GM19452 (cell line): ENCODE results near the gene PRKN.
"Not testable (repeated sequence)": the region's sequence is repeated elsewhere in the genome, so short reads cannot be mapped to it uniquely, and the experiment has no call there.

Experiments
- ATAC-seq: cut with Tn5 transposase; IDR thresholded peaks from one replicate; pipeline ENCODE4 v1.9.1; 2021; ENCODE audit not compliant: unreplicated experiment

PRKN gene

DNA sequence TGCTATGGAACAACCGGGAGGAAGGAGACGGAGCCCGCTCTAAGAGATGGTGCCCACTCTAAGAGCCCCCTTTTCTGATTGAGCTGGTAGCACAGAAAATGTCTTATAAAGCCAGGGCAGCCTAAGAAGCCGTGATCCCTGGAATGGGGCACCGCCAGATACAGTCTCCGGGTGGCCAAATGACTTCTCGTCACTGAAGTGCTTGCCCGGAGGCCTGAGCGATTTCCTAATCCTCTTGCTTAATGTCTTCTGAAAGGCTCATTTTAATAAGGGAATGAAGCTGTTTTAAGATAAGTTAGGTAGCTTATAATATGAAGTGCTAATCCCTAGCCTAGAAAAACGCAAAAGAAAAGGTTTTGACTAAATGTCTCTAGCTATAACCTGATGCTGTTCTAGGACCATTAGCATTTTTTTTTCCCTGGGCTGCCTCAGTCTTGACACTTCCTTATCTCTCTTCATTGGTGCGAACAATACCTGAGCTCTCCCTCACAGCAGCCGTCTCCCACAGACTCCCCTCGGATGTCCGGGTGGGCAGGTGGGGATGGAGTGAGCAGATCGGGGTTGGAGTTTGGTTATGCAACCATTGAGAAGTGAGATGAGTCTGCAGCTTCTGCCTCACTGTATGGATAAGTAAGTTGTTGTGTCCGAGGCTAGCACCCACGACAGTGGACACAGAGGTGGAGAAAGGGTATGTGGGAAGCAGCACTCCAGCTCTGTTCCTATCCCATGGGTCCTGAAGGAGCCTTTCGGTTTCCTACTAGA, 894.3 kb downstream of the PRKN start:
- ATAC-seq = no peak

DNA sequence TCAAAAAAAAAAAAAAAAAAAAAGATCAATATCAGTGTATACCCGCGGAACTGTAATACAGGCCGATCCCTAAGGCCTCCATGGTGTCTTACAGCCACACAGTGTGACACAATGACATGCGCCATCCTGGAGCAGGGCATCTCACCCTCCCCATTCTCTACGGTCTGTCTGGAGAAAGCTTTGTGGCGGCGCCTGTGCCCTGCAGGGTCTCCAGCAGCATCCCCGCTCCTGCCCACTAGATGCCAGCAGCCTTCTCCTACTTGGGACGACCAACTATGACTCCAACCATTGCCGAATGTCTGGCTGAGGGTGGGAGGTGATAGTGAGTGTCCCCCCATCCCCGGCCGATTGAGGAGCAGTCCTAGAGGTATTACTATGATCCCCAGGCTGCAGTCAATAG, 894.9 kb downstream of the PRKN start:
- ATAC-seq = no peak

DNA sequence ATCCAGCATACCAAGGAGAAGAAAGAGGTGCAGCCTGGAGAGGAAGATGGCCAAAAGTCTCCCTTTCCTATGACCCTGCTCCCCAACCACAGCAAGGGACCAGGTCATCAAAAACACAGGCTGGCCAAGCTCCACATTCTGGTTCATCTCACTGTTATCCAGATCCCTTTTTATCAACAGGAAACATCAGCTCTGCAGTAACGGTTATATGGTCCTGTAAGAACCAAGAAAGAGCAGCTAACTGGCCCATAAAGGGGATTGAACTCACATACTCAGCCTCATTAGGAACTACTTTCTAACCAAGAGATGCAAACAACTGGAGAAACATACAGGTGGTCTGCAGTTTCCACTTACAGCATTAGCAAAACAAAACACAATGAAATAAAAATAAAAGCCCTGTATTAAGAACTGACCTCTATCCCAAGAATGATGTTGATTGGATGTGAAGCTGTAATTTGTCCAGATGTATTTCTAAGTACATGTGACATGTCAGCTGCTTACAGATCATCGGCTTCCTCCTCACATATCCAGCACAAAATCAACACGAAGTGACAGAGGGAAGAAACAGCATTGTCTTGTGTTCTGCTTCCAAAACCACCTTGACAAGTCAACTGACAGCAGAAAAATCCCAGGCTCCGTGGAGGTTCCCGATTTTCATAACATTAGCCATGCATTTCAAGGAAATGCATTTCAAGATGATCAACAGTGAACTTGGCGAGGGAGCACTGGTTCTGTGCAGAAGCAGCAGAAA, 896.5 kb downstream of the PRKN start:
- no peak for ATAC-seq

DNA sequence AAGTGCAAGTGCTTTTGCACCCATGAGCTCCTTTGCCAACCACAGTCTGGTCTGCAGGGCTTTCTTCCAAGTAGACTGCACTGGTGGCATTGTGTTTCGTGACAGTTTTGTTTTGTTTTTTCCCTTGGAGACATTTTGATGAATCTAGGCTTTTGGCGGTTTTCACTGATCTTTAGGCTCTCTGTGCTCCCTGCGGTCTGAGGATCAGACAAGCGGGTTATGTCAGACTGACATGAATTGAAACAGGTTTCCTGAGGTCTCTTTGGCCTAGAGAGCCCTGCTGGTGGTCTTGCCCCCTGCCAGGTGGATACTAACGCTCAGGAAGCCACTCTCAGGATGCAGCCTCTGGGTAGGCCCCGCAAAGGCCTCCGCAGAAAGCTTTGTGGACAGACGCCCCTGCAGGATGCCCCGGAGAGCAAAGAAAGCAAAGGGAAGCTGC, 898.3 kb downstream of the PRKN start:
- no peak for ATAC-seq

DNA sequence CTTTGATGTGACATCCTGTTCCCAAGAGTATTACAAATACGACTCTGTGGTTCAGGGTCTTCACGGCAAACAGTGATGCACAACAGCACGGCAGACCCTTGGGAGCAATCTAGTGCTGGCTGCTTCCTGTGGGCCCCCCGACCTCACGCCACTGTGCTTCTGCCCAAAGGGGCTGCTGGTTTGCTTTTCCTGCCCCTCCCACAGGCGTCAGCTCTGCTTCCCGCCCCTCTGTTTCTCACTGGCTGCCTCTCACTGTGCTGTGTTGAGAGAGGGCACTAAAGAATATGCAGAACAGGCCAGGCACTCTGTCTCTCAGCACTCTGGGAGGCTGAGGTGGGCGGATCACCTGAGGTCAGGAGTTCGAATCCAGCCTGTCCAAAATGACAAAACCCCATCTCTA, 899.2 kb downstream of the PRKN start:
- ATAC-seq = no peak

DNA sequence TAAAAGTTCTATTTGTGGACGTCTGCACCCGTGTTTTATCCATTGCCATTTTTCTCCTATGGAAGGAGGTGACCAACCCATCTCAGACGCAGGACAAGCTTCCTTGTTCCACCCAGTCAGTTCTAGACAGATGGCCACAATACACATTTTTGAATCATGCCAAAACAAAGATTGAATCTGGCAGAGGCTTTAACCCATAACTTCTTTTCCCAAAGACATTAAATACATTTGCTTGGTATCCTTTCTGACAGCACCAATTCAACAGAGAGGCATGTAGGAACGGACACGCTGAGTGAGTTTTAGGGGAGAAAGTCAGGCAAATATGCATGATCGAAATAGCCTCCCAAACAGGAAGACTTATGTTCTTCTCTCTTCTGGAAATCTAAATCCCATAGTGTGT, 901.1 kb downstream of the PRKN start:
- no peak for ATAC-seq

DNA sequence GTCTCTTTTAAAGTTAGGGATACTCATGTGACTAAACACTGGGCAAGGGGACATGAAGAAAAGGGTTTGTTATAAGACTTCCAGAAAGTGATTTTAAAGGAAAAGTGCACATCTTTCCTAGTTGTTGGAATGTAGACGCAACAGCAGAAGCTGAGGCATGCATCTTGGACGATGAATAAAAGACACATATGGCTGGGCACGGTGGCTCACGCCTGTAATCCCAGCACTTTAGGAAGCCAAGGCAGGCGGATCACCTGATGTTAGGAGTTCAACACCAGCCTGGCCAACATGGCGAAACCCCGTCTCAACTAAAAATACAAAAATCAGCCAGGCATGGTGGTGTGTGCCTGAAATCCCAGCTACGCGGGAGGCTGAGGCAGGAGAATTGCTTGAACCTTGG, 905.4 kb downstream of the PRKN start:
- not testable (repeated sequence) for ATAC-seq

DNA sequence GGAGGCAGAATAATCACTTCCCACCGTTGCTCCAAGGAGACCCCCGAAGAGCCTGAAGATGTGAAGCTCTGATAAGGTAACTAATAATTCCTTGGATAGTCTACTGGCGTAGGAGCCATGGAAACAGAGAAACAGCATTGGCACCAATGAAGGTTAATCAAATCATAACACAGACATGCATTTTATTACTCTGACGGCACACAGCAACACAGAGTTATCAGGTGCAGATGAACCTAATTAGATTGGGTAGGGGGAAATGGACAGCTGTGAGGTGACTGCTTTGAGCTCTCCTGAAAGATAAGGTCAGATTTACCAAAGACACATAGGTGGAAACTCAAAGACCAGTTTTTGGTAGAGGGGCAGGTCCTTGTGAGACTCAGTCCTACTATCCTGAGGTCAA, 909.7 kb downstream of the PRKN start:
- no peak for ATAC-seq

DNA sequence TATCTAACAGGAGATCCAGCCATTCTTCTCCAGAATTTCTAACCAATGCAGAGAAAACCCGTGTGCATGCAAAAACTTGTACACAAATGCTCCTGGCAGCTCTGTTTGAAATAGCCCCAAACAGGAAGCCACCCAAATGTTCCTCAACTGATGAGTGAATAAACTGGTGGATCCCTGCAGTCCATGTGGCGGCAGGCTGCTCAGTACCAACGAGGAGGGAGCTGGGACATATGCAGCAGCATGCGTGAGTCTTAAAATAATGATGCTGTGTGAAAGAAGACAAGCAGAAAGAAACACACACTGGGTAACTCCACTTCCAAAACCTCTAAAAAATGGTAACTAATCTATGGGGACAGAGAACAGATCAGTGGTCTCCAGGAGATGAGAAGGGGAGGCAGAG, 911.6 kb downstream of the PRKN start:
- ATAC-seq = no peak

DNA sequence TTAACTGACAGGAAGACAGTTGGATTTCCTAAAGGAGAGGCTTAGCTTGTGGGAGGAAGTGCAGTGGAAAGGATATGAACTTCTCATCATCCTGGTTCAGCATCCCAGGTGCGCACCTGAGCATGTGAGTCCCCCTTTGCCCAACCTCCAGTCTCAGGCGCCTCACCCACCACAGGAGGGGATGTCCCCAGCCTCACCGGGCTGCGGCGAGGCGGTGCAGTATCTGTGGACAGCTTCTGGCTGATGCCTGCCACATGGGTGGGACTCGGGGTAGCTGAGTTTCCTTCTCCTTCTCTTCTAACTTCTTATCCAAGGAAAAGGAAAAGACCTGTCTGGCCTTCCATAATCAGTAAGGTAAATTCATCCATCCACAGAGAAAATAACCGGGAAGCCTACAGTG, 914.4 kb downstream of the PRKN start:
- ATAC-seq = no peak

DNA sequence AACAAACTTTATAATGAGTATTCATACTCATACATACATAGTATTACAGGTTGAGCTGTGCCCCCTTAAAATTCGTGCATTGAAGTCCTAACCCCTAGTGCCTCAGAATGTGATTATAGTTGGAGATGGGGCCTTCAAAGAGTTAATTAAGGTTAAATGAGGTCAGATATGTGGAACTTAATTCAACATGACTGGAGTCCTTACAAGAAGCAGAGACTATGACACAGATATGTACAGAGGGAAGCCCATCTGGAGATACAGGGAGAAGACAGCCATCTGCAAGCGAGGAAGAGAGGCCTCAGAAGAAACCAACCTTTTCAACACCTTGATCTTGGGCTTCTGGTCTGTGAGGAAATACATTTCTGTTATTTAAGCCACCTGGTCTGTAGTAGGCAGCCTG, 917.6 kb downstream of the PRKN start:
- no peak for ATAC-seq

DNA sequence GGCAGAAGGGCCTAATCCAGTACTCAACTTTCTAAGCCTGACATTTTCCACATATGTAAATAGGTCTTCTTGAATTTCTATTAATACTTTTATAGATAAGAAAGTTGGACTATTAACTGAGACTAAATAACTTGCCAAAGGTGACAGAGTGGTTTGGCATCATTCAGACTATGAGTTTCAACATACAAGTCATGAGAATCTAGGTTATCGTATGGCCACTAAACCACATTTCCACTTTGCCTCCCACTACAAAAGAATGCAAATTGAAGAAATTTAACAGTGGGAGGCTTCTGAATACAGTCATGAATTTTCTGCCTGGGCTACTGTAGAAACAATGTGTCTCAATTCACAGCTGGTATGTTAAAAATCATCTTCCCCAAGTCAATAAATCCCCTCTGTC, 922.7 kb downstream of the PRKN start:
- ATAC-seq = no peak

DNA sequence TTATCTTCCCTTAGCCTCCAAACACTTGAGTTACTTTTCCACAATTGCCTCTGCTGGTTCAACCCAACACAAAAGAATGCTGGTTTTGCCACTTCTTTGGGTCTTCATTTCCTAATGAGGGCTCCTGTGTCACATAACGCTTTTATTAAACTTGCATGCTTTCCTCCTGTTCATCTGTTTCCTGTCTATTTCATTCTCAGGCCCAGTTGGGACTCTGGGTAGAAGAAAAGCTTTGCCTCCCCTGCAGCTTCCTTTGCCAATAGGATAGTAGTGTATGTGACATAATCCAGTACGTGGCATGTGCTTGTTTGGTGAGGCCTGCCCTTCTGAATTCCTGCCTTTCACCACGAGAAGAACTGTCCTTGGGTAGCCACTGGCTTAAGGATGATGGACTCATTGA, 924.4 kb downstream of the PRKN start:
- ATAC-seq = no peak

DNA sequence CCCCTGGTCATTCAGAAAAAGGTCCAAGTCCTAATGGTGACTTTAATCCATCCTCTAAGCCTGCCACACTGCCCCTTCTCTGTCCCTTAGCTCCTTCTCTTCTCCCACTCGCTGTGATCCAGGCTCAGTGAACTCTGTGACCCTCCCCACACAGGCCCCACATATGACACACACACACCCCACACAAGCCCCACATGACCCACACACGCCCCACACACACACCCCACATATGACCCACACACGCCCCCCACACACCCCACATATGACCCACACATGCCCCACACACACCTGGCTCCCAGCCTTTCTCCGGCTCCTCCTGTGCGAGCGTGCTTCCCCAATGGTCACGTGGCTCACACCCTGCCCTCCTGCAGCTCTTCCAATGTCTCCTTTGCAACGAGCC, 925.3 kb downstream of the PRKN start:
- no peak for ATAC-seq

DNA sequence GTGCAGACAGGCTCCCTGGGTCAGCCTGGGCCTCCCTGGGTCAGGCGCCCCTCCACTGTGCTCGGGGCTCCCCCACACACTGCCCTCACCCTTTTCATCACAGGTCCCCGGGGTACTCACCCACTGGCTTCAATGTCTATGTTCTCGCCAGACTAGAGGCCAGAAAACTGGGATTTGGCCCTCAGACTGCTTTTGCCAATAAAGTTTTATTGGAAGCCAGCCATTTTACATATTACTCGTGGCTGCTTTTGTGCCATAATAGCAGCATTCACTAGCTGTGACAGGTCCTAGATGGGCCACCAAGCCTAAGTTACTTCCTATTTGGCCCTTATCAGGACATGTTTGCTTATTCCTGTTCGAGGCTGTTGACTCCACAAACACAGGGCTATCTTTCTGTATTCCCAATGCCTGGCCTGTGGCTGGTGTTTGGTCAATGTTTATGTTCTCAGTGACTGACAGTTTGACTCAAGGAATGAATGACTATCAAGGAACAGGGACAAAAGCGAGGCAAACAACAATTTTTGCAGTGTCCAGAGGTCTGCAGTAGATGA, 928.6 kb downstream of the PRKN start:
- ATAC-seq = no peak

DNA sequence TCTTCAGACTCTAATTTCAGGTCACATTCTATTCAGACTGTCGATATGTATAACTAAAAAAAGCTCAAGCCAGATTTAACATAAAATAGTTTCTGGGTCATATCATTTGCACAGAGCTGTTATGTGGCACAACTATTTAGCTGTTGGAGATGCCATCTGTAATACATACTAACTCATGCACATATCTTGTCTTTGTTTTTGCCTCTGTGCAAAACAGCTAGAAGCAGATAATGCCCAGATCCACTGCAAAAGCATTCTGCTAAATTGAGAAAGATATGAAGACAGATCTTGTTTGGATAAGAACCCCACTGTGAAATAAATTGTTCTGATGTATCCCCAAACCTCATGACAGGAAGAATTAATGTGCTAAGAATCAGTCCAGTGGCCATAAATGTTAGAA, 930.9 kb downstream of the PRKN start:
- no peak for ATAC-seq

DNA sequence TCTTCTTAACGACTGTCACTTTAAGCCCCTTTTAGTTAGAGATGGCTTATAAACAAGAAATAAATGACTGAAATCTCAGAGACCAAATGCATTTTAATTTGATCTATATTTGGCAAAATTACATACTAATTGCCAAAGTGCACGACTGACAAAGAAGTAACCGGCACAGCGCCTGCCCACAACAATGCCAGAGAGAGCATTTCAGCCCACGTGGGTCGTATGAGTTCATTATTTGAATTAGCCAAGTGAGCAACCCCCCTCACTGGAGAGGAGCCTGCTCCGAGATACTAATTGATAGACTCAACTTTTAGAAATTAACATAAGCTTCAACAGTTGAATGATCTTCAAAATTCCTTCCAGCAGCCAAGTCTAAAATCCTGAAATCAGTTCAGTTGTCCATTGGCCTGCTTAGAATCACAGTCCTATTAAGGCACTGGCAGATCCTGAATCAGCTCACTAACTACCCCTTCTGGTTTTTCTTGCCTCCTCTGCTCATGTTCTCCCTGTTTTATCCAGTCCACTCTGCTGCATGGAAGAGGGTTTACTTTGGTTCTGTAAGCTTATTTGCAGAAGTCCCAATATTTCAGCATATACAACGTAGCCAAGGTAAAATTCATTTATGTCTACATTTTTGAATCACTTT, 934.6 kb downstream of the PRKN start:
- ATAC-seq = no peak

DNA sequence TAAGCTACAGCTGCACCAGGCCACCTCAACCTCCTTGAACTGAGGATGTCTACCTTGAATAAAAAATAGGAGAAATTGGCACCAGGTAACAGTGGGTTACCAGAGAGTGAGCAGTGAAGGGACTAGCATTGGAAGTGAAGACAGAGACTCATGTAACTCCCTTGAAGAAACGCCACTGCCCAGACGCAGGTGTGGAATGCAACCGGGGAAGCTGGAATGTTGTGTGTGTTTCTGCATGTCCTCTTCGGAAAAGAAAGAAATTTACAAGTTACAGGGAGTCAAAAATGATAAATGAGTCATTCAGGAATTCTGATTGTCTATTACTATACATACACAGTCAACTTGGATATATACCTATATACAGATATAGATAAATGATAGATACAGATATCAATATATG, 939.0 kb downstream of the PRKN start:
- ATAC-seq = no peak

DNA sequence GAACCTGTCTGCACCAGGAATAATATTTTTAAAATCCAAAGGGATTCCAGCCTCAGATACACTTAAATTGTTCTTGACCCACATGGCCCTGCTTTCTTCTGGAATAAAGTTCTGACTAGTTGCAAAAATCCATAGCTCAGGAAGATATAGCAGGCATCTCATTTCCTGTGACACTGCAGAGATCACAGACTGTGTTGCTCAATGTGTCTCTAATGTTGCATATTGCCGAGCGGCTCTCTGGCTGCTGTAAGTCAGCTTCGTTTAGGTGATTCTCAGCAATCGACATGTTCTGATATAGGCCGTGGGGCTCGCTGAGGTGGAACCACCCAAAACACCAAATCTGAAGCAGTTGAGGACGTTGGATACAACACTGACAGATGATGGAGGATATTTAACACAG, 955.4 kb downstream of the PRKN start:
- ATAC-seq = no peak

DNA sequence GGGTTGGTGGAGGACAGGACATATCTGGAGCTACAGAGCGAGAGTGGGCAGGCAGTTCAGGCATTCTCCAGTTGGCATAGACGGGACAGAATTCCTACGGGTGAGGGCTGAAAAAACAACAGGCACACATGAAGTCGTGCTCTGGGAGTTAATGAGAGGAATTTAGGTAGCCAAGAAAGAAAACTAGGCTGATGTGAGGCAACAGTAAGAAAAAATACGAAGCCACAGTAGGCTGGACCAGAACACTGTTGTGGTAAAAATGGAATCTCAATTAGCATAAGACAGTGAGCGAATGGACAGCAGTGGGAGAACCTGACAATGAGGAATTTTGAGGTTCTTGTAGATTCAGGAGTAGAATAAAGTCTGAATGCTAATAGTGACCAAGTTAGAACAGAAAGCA, 965.6 kb downstream of the PRKN start:
- ATAC-seq = no peak

DNA sequence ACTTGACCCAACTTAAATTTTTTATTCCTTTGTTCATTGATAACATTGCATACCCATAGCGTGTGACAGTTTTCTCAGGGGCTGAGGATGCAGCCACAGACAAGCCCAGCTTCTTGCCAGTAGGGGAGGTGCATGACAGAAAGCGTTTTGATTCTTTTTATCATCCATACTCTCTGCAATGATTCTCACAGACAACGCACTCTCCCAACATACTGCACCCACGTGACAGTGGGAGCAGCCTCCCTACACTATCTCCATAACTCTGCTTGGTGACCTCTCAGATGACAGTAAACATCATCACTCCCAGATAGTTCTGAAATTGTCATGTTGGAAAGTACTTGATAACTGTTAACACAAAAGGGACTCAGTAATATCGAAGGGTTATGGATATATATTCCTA, 972.5 kb downstream of the PRKN start:
- no peak for ATAC-seq

DNA sequence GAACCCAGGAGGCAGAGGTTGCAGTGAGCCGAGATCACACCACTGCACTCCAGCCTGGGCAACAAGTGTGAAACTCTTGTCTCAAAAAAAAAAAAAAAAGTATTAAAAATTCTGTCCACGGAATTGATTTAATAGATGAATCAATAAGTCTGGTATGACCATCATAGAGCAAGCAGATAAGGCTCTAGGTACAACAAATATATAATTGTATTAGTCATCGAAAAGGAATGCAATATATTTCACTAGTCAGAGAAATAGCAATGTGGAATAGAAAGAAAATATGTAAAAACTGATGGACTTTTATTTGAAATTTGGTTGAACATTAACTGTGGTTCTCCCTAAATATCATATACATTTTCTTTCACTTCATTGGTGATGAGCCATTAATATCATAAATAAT, 976.9 kb downstream of the PRKN start:
- ATAC-seq = no peak
